ENCODE data around the gene TWF2.

TWF2 gene

GRCh38 chr3:52221563-52222318, 17.2 kb downstream of the TWF2 start:
- DNase-seq, result no peak

GRCh38 chr3:52221141-52221562, 17.8 kb downstream of the TWF2 start:
- DNase-seq, result no peak

DNA sequence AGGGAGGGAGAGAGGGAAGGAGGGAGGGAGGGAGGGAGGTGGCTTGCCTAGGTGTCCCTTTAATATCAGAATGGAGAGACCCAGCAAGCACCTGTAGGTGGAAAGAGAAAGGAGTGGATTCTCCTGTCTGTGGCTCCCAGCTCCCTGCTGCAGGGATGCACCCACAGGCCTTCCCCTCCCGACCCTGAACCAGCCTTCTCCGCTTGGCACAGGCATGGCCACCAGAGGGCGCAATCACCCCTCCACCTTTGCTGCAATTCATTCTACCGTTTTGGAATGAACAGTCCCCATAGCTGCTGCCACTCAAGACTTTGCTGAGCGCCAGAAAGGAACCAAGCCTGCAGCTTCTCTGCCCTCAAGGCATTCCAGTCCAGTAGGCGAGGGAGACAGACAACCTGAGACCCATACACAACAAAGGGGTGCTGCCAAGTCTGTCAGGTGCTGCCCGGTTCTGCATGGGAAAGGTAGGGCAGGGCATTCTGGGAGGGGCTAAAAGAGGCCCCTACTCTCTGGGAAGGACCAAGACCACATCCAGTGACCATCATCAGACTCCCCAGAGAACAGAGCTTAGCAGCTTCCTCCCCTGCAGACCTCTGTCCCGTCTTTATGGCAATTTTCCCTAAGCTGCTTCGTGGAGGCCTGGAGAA, 18.5 kb downstream of the TWF2 start:
- DNase-seq, result peak; percentile 68

GRCh38 chr3:52218937-52219650, 19.9 kb downstream of the TWF2 start:
- DNase-seq, result no peak

DNA sequence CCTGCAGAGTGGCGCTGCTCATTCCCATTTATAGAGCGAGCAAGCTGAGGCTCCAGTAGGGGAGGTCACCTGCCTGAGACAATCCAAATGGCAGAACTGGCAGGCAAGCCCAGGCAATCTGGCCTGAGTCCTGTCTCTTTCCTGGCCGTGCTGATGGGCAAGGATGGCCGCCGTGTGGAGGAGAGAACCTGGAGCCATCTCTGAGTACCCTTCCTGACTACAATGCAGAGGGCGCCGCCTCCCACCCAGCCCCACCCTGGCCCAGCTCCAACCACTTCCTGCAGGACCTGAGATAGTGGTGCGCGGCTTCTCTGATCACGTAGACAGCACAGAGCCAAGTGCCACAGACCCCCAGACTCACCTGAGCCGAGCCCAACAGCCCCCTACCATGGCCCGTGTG, 20.5 kb downstream of the TWF2 start:
- no peak for DNase-seq

GRCh38 chr3:52218026-52218425, 20.9 kb downstream of the TWF2 start:
- DNase-seq, result no peak

GRCh38 chr3:52217409-52217805, 21.6 kb downstream of the TWF2 start:
- no peak for DNase-seq

- no peak for DNase-seq
These were observed 22.2 kb downstream of the TWF2 start for GRCh38 chr3:52216585-52217408.

DNA sequence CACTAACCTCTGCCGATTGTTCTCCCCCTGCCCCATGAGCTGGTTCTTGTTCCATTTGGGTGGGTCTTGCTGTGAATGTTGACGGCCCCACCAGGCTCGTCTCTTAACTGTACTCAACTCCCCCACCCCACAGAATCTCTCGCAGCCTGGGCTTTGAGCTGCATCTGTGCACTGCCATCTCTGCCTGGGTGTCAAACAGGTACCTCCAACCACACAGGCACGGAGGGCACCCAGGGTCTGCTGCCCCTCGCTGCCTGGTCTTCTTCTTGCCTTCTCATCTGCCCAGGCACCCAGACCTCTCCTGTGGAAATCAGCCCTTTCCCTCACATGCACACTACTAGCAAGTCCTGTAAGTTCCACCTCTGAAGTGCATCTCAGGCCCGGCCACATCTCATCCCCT, 23.6 kb downstream of the TWF2 start:
- DNase-seq, result no peak

DNA sequence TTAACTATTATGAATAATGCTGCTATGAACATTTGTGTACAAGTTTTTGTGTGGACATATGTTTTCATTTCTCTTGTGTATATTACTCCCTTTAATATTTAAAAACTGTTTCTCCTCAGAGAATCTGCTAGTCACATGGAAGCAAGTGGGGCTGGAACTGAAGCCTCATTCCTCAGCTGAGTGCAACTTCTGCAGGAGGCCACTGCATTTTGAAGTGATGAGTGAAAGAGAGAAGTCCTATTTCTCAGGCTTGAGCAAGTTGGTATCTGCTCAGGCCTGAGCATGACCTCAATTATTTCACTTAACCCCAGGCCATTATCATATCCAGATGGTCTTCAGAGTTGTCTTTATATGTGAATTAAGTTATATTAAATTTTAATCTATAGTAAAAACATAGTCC, 25.1 kb downstream of the TWF2 start:
- no peak for DNase-seq

DNA sequence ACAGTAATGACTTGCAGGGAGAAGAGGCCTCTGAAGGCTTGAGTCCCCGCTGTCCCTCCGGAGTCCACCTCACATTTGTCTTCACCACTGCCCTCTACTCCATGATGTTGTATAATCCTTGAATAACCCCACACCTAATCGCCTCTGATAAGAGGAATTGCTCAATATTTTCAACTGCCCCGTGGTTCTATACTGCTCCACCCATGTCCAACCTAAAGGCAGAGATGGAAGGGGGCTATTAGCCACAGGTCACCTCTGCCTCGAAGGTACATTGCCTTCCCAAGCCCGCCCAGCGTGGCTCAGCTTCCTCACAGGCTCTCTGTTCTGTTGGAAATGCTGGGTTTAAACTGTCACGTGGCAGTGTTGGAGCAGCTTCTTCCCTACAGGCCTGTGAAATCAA, 26.0 kb downstream of the TWF2 start:
- no peak for DNase-seq

GRCh38 chr3:52211268-52211891, 27.6 kb downstream of the TWF2 start:
- no peak for DNase-seq

DNA sequence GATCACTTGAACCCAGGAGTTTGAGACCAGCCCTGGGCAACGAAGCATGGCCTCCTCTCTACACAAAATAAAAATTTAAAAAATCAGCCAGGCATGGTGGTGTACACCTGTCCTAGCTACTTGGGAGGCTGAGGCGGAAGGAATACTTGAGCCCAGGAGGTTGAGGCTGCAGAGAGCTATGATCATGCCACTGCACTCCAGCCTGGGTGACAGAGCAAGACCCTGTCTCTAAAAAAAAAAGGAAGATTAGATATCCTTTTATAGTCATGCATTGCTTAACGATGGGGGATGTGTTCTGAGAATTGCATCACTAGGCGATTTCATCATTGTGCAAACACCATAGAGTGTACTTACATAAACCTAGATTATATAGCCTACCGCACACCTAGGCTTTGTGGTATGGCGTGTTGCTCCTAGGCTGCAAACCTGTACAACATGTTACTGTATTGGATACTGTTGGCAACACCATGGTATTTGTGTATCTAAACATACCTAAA, 28.4 kb downstream of the TWF2 start:
- DNase-seq, result no peak

- DNase-seq, result no peak
These were observed 28.9 kb downstream of the TWF2 start for GRCh38 chr3:52210037-52210436.

DNA sequence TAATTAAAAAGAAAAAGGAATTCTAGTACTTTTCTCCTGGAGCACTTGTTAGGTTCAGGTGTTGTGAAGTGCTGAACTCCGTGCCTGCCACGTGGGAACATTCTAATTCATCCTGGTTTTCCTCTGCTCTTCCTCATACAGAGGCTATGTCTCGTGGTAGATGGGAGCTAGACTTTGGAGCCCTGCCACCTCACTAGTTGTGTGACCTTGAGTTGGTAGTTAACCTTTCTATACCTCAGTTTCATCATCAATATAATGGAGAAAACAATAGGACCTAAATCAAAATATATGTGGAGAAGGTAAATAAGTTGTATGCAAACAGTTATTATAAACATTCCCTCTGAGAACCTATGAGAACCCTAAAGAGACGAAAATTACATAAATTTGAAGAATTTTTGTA, 30.4 kb downstream of the TWF2 start:
- no peak for DNase-seq

GRCh38 chr3:52205727-52206372, 33.1 kb downstream of the TWF2 start:
- no peak for DNase-seq

- DNase-seq, result no peak
These were observed 34.5 kb downstream of the TWF2 start for GRCh38 chr3:52204337-52205073.

DNA sequence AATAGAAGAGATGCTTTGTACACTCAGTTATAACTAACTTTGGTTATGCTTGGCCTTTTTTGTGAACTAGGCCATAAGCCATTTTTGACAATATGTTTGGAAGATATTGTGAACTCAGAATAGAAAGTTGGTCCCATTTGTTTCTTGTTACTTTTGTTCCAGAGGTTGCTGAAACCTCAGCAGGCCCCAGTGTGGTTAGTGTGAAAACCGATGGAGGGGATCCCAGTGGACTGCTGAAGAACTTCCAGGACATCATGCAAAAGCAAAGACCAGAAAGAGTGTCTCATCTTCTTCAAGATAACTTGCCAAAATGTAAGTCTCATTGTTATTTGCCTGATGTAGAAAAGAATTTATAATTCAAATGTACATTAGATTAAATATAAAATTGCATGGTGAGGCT, 35.3 kb downstream of the TWF2 start:
- DNase-seq, result no peak

GRCh38 chr3:52202384-52203077, 36.4 kb downstream of the TWF2 start:
- DNase-seq, result no peak

DNA sequence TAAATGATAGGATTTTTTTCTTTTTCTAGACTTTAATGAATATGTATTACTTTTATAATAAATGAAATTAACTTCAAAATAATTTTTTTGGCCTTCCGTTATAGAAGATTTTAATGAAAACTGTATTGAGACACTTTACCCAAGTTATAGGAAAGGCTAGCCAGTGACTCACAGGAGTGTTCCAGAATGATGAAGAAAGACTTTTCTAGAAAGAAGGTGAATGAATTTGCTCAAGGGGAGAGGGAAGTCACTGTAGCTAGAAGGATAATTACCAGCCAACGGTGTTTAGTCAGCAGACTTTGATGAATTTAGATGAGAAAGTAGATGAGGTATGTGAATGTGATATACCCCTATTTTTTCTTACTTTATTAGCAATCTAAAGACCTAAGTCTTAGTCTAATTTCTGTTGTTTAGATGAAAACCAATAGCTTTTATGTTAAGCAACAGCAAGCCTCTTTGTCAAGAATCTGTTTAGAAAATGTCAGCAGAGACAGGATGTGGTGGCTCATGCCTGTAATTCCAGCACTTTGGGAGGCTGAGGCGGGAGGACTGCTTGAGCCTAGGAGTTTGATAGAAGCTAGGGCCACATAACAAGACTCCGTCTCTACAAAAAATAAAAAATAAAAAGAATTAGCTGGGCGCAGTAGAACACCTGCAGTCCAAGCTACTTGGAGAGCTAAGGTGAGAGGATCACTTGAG, 37.8 kb downstream of the TWF2 start:
- no peak for DNase-seq
